Fibroblast of upper back skin (primary cell): ENCODE results near the gene SF3B2.
A peak's percentile ranks its signal among the peaks of the same experiment; 100 is the strongest.
"Not testable (repeated sequence)": the region's sequence is repeated elsewhere in the genome, so short reads cannot be mapped to it uniquely, and the experiment has no call there.

Experiments
- DNase-seq: peaks from one replicate; pipeline ENCODE4 v3.0.0-alpha.2; 2013

Gene SF3B2

GRCh38 chr11:66112601-66113499 is 60.7 kb downstream of the SF3B2 start:
- peak; percentile 95 for DNase-seq

GRCh38 chr11:66114957-66115356 is 62.8 kb downstream of the SF3B2 start:
- not testable (repeated sequence) for DNase-seq

GRCh38 chr11:66115638-66116301 is 63.6 kb downstream of the SF3B2 start:
- peak; percentile 52 for DNase-seq

GRCh38 chr11:66116576-66117361 is 64.6 kb downstream of the SF3B2 start:
- no peak for DNase-seq

- DNase-seq, result no peak
These were observed 66.7 kb downstream of the SF3B2 start for GRCh38 chr11:66118847-66119246.
